Inflammatory macrophage treated with lipopolysaccharide for 1 hour (primary cell): ENCODE measurements around the gene MAP4K2.

ENCODE experiments used
- DNase-seq, 2 donors: peaks; one replicate each; pipeline ENCODE4 v3.0.0-alpha.2; 2020 to 2022

The MAP4K2 gene

DNA sequence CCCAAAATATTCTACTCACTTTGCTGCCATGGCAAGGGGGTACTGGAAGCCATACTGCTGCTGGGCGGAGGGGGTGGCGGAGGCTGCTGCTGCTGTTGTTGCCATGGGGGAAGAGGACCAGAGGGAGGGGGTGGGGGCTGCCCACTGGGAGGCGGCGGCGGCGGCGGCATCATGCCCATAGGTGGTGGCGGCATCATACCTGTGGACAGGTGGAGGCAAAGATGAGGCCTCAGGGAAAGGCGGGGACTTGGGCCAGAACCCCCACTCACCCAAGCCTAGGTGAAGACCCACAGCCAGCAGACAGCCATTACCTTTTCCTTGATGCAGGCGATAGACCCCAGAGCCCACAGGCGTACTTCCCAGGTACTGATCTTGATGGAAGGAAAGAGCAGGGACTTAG lies 36.1 kb downstream of the MAP4K2 start:
- no peak for DNase-seq

DNA sequence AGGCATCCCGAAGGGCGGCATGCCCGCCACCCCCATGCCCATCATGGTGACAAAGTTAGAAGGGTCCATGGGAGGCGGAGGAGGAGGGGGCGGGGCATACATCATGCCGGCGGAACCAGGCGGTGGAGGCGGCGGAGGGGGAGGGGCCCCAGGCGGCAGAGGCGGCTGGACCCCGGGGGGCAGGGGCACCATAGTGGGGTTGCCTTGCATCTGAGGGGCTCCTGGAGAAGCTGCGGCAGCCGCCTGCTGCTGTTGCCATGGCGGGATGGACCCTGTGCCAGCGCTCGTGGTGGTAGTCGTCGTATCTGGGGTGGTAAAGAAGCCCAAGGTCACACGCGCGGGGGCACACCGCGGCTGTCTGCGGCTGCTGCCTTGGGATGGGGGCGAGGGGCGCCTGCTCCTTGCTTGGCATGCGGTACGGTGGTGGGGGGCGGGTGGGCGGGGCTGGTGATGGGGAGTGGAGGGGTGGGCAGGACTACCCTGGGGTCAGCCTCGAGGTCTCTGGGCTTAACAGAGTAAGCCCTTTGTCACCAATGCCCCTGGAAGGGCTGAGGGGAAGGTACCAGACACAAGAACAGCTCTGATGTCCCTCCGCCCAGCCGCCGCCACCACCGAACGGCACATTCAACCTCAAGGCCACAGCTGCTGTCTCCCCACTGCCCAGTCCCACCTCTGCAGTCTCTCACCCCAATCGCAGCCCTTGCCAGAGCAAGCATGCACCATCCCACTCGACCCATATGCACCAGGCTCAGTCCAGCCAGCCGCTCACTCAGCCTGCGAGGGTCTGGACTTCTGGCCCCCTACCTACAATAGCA lies 37.0 kb downstream of the MAP4K2 start:
- no peak for DNase-seq

DNA sequence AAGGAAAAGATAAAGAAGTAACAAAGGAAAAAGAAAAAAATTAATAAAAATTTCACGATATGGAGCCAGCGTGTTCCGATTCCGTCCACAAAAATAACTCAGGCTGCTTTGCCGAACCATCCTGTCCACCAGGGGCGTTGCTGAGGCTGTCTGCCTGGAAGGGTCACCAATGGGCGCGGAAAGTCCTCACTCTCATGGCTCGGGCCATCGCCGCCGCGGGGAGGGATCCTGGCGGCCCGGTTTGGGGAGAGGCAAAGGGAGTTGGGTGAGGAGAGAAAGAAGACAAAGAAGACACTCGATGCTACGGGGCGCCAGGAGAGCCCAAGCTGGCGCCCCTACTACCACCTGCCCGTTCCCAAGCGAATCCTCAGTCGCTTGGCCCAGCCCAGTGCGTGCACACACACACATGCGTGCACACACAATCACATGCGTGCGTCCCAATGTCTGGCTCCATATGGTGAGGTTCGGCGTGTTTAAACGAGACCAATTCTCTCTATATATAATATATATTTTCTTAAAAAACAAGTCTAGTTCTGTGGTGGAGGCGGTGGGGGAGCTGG lies 37.6 kb downstream of the MAP4K2 start:
- DNase-seq = no peak

DNA sequence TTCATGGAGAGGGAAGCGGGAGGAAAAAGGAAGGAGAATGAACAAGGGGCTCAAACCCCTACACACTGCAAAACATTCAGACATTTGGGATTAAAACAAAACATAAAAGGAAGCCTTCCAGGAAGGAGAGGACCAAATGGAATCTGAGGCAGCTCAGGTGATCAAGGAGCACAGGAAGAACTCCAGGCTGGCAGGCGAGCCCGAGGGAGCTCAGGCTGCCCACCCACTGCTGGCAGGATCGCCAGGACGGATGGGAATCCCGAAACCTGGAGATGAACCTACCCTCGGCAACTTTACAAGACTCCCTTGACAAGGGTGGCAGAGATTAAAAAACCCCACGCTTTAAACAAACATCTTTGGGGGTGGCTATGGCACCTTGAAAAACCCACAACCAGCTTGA lies 38.3 kb downstream of the MAP4K2 start:
- DNase-seq = no peak

GRCh38 chr11:64764040-64764611 lies 38.9 kb downstream of the MAP4K2 start:
- no peak for DNase-seq

DNA sequence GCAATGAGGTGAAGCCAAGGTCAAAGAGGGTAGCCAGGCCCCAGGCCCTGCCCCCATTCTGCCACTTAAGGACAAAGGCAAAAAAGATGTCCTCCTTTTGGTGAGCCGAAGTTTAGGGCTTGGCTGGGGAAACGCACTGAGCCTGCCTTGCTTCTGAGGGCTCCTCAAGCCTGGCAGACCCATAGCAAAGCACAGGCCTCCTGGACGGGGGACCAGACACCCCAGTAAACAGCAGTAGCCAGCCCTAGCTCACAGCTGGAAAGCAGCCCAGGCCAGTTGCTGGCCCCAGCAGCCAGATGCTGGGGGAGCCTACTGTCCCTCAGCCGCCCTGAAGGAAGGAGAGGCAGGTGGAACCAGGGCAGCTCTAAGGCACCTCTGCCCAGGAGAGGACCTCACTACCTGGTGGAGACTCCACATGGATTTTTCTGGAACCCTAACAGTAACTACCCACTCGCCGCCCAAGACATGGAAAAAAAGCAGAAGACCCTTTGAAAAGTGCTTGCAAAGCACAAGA lies 39.4 kb downstream of the MAP4K2 start:
- no peak for DNase-seq

DNA sequence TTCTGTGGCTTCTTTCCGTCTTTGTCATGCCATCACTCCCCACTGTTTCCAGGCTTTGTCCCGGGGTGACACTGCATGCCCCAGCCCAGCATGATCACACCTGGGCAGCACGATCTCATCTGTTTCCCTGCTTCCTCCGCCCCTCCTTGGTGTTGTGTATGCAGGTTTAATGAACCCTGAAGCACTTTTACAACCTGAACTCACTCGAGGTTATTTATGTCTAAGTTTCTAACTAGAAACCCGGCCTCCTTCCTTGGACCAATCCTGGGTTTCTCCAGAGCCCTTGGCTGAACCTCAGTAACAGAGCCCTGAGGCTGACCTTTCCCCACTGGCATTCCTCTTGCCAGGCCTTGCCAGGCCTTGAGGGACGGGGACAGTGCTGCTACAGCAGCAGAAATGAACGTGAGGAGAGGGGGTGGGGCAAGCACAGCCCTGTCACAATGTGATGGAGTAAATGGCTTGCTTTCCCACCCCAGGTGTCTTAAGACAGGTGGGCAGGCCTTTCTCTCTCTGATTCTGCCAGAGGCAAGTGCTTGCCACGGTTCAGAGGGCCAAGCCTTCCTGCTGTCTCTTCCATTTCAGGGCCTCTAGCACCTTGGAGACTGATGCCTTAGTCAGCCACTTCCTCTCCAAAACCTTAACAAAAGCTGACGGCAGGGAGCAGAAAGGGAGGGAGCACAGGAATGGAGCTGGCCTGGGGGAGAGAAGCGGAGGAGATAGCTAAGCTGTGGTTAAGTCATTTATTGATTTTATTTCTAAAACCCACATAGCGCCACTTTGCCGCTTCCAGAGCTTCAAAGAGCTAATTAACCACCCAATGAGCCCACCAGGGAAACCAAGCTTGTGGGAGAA lies 40.1 kb downstream of the MAP4K2 start:
- no peak for DNase-seq

DNA sequence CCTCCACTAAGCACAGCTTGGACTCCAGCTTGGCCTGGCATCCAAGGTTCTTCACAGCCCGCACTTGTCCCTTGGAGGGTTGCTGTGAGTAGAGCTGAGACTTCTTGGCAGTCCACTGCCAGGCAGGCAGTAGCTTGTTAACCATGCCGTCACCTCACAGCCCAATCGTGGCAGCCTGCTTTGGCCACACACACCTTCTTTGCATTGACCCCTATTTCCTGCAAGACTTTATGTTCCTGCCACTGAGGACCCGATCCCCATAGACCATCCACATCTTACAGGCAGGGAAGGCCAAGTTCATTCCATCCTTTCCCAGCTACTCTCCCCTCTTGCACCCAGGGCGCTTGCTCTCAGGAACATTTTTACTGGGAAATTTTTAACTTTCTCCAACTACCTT lies 40.7 kb downstream of the MAP4K2 start:
- DNase-seq = no peak

DNA sequence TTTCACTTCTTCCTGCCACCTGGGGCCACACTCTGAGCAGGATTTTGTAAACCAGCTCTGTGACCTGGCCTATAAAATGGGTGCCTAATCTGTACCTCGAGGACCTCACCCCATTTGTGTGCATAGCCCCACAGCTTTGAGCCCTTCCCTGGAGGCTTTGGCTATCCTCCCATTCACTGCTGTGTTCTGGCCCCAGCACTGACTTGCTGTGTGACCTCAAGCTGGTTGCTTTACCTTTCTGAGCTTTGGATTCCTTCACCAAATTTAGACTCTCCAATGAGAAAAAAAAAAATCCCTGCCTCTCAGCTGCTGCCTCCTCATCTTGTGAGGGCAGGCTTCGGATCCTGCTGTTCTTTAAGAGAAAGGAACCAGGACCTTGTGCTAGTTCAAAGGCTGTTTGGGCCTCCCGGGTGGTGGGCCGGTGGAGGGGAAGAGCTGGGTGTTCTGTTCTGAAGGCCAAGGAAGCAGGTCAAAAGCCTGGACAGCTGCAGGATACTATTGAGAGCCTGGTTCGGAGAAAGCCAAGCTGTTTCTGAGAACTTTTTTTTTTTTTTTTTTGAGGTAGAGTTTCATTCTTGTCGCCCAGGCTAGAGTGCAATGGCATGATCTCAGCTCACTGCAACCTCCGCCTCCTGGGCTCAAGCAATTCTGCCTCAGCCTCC lies 42.1 kb downstream of the MAP4K2 start:
- no peak for DNase-seq

- DNase-seq = no peak
Observed at GRCh38 chr11:64759722-64760719, 43.0 kb downstream of the MAP4K2 start, which contains the start of gene PYGM. TSS of gene PYGM (minus strand) at chr11:64759974. CDS start at chr11:64759898, 76 bp downstream.

DNA sequence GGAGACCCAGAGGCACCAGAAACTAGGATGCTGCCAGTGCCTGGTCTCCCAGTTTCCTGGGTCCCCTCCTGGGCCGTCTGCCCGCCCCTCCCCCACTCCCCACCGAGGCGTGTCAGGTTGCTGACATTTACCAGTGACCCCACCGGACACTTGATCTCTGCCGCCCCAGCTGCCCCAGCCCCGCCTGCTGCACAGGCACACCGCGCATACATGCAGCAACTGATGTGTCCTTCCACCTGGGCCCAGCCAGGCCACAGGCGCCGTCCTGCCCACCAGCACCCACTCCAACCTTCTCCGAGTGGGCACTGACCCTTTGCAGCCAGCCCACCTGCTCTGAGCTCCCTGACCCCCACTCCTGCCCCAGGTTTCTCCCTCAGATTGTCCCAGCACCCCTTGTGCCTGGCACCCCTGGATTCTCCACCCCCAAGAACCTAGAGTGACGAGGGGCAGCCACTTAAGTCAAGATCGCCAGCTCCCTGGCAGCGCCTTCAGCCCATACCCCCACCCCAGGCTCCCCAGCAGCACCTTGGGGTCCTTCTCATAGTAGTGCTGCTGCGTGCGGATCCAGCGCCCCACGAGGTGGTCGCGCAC lies 43.8 kb downstream of the MAP4K2 start:
- no peak for DNase-seq

GRCh38 chr11:64758330-64759079 lies 44.5 kb downstream of the MAP4K2 start:
- no peak for DNase-seq

DNA sequence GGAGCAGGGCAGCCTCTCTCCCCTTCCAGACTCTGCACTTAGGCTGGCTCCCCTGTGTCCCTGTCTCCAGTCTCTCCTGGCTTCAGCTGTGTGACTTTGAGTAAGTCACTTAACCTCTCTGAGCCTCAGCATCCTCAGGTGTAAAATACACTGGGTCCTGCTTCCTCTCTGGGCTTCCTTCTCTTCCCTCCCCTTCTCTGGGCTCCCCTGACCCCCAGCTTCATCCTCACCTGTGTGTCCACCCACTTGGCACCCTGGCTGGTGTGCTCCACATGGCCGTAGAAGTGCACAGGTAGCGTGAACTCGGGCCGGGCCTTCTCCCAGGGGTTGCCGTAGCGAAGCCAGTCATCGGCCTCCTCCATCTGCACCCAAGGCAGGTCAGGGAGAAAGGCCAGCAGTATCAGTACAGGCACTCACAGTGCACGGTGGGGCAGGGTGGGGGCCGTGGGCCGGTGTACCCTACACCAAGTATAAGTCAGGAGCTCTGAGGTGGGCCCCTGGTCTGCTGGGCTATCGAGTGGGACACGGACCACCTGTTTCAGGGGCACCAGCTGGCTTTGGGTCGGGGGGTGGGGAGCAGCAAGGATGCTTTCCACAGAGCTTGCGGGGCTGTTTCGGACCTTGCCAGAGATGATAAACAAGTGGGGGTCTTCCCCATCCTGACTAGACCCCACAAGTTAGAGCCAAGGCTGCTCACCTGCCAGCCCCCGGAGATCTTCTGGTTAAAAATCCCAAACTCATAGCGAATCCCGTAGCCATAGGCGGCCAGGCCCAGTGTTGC lies 45.3 kb downstream of the MAP4K2 start:
- DNase-seq = no peak

GRCh38 chr11:64755681-64756361 lies 47.2 kb downstream of the MAP4K2 start:
- DNase-seq = no peak

DNA sequence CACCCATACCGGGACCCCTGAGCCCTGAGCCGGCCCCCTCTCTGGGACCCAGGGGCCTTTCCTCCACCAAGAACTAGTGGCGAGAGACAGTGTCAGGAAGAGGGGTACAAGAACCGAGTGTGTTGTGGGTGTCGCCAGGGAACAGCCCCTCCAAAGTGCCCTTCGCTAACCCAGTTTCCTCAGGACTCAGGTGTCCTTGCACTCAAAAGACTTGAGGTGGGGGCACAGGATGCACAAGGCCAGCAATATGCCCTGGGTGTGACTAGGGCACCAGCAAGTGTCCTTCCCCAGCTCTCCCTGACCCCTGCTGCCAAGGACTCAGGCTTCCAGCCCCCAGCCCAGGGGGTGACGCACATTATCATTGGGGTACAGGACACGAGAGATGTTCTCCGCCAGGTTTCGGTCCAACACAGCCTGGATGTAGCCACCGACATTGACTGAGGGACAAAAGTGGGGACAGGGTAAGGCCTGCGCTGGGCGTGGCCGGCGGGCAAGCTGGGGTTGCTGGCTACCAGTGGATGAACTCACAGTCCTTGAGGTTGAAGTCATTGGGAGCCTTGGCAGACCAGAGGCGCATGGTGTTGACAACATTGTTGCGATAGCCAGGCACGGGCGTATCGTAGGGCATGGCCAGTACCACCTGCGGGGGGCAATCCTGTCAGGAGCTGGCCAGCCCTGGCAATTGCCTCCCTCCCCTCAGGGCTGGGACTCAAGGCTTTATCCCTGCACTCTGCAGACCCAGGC lies 47.9 kb downstream of the MAP4K2 start:
- DNase-seq = no peak

GRCh38 chr11:64754124-64754918 lies 48.7 kb downstream of the MAP4K2 start:
- no peak for DNase-seq
